Panc1 (cell line): ENCODE data around the gene PSIP1. TPM values are rescaled to one million over a fixed set of nuclear protein-coding genes. Genes with fewer than 3 reads are reported as not detected.

Experiments used
- ATAC-seq: fragments of 200-7000 bp; cut with Tn5 transposase; 2 replicates; pipeline ENCODE4 v1.9.1; 2020; ENCODE audit warnings: mild to moderate bottlenecking, moderate library complexity
- BruUV-seq: library from RNA; stranded (reverse); fragments of 400-500 nt; replicated peaks from 2 replicates; lab custom pipeline; 2021; lab: Mats Ljungman, UMichigan
- CTCF ChIA-PET: fragments of 300-600 bp; sonication (Branson Sonifier 250); formaldehyde crosslinking; loops from one replicate; lab custom pipeline; 2022; ENCODE audit warnings: antibody characterized with exemption; lab: Charles Lee
- POLR2A ChIA-PET: fragments of 300-600 bp; sonication (Branson Sonifier 250); formaldehyde crosslinking; loops from one replicate; lab custom pipeline; 2022; ENCODE audit warnings: antibody characterized with exemption; lab: Charles Lee
- DNase-seq: peaks from one replicate; pipeline ENCODE4 v3.0.0-alpha.2; 2010; ENCODE audit warnings: low read depth, low spot score
- H3K27ac ChIP-seq: 2 replicates; pipeline ENCODE4 v1.5.1; 2011; ENCODE audit warnings: mild to moderate bottlenecking, low read length, inconsistent platforms
- H3K27me3 ChIP-seq: fragments of 200-500 bp; sonication (Bioruptor generic); 2 replicates; pipeline ENCODE4 v1.6.0; 2014; ENCODE audit warnings: low read length, inconsistent platforms; ENCODE audit not compliant: control insufficient read depth, insufficient read depth
- H3K36me3 ChIP-seq: fragments of 200-500 bp; sonication (Bioruptor generic); 2 replicates; pipeline ENCODE4 v1.5.1; 2014; ENCODE audit warnings: inconsistent platforms, mild to moderate bottlenecking, low read length, moderate library complexity; ENCODE audit not compliant: control insufficient read depth, insufficient read depth
- H3K4me1 ChIP-seq: 2 replicates; pipeline ENCODE4 v1.5.1; 2011; ENCODE audit warnings: inconsistent platforms, mild to moderate bottlenecking, low read length, moderate library complexity; ENCODE audit not compliant: control insufficient read depth, insufficient read depth
- H3K4me3 ChIP-seq, 2 experiments: 2 replicates each; pipeline ENCODE4 v1.5.1; 2011 to 2012; ENCODE audit warnings: low read depth in 2 of 2, low read length in 2 of 2, mild to moderate bottlenecking in 2 of 2, inconsistent platforms in 1 of 2, moderate library complexity in 1 of 2
- H3K9me3 ChIP-seq: fragments of 200-500 bp; sonication (Bioruptor generic); 2 replicates; pipeline ENCODE4 v1.5.1; 2014; ENCODE audit warnings: low read depth, mild to moderate bottlenecking, inconsistent platforms, low read length, moderate library complexity; ENCODE audit not compliant: control insufficient read depth, insufficient read depth
- POLR2AphosphoS5 ChIP-seq: IDR thresholded peaks from 2 replicates; pipeline ENCODE4 v1.6.1; 2012; ENCODE audit warnings: mild to moderate bottlenecking, low read depth, low read length, moderate library complexity
- REST ChIP-seq, 2 experiments: IDR thresholded peaks; 2 replicates each; pipeline ENCODE4 v1.6.1; 2011 to 2012; ENCODE audit warnings: low read depth in 2 of 2, control low read depth in 1 of 2, low read length in 1 of 2, mild to moderate bottlenecking in 1 of 2, moderate library complexity in 1 of 2; ENCODE audit not compliant: insufficient read depth in 1 of 2
- SIN3A ChIP-seq: IDR thresholded peaks from 2 replicates; pipeline ENCODE4 v1.6.1; 2012; ENCODE audit warnings: low read depth, mild to moderate bottlenecking, low read length, moderate library complexity, borderline replicate concordance; ENCODE audit not compliant: insufficient read depth
- TCF7L2 ChIP-seq: IDR thresholded peaks from 2 replicates; pipeline ENCODE4 v1.6.1; 2011; ENCODE audit warnings: mild to moderate bottlenecking, low read depth, low read length, inconsistent platforms
- in situ Hi-C: cut with HindIII; loops from 2 replicates; pipeline ENCODE4 v1.10.0; 2016; ENCODE audit warnings: low sequenced_read_pairs, low pct_unique_long_range_greater_than_20kb
- intact Hi-C: fragments of 100-400 bp; cut with micrococcal nuclease; formaldehyde crosslinking; loops from one replicate; pipeline ENCODE4 v1.10.0; 2022; ENCODE audit not compliant: unreplicated experiment
- total RNA-seq: library from RNA; stranded (reverse); gene quantifications from one replicate; pipeline ENCODE4 v1.2.1, GENCODE V29; 2021; ENCODE audit not compliant: unreplicated experiment
- TF ChIP-seq, protein P1 (sequence below): fragments of 450-650 bp; IDR thresholded peaks from 2 replicates; pipeline ENCODE4 v1.5.1; 2017; ENCODE audit warnings: mild to moderate bottlenecking

Gene PSIP1
- total RNA-seq, 1 experiment from 2014 or later: 30.4 TPM

GRCh38 chr9:15417626-15418025 is 93.1 kb downstream of the PSIP1 start:
- Histone ChIP-seq H3K9me3 (no peaks in the 10 kb centered on the region), H3K4me3 (no peak overlapping the region), H3K27ac (no peak overlapping the region), H3K4me1 (no peaks in the 10 kb centered on the region), H3K36me3 (no peaks in the 10 kb centered on the region), H3K27me3 (no peaks in the 10 kb centered on the region)
- BruUV-seq: no TSS peak
- TF ChIP-seq TCF7L2: no peak
- no peak for TF ChIP-seq SIN3A
- TF ChIP-seq REST (IDR thresholded peaks at IDR 0.05; ENCODE audit: insufficient read depth in 1 of 2, low read depth in 2 of 2, low read length in 1 of 2): no peak
- no peak for TF ChIP-seq POLR2AphosphoS5
- TF ChIP-seq, protein P1, sequence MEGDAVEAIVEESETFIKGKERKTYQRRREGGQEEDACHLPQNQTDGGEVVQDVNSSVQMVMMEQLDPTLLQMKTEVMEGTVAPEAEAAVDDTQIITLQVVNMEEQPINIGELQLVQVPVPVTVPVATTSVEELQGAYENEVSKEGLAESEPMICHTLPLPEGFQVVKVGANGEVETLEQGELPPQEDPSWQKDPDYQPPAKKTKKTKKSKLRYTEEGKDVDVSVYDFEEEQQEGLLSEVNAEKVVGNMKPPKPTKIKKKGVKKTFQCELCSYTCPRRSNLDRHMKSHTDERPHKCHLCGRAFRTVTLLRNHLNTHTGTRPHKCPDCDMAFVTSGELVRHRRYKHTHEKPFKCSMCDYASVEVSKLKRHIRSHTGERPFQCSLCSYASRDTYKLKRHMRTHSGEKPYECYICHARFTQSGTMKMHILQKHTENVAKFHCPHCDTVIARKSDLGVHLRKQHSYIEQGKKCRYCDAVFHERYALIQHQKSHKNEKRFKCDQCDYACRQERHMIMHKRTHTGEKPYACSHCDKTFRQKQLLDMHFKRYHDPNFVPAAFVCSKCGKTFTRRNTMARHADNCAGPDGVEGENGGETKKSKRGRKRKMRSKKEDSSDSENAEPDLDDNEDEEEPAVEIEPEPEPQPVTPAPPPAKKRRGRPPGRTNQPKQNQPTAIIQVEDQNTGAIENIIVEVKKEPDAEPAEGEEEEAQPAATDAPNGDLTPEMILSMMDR: no peak
- CTCF ChIA-PET: no interaction called here
- no peak for DNase-seq
- intact Hi-C loops (loop anchor here (5.0 kb wide), 1 partner anchor 205 kb away; no protein-coding TSS in a partner anchor), in situ Hi-C loops (no loop called here)
- POLR2A ChIA-PET: no interaction called here
- no peak for ATAC-seq

GRCh38 chr9:15416880-15417279 is 93.9 kb downstream of the PSIP1 start:
- no peak for ATAC-seq
- no TSS peak for BruUV-seq
- H3K4me3 ChIP-seq: no peak overlapping the region
- ChIA-PET POLR2A (no interaction called here), CTCF (no interaction called here)
- H3K4me1 ChIP-seq: no peaks in the 10 kb centered on the region
- DNase-seq: no peak
- H3K27ac ChIP-seq: no peak overlapping the region
- H3K27me3 ChIP-seq: no peaks in the 10 kb centered on the region
- no peaks in the 10 kb centered on the region for H3K36me3 ChIP-seq
- in situ Hi-C loops: no loop called here
- no peaks in the 10 kb centered on the region for H3K9me3 ChIP-seq
- intact Hi-C loops: loop anchor here (5.0 kb wide), 1 partner anchor 205 kb away; no protein-coding TSS in a partner anchor
- TF ChIP-seq, protein P1: peak; percentile 24; the same call in 1 of the 2 replicates
- TF ChIP-seq TCF7L2 (no peak), SIN3A (no peak), REST (IDR thresholded peaks at IDR 0.05; ENCODE audit: insufficient read depth in 1 of 2, low read depth in 2 of 2, low read length in 1 of 2) (no peak)

Other genes starting within 250 kb of the PSIP1 start
- gene TTC39B, start 203.8 kb downstream of the PSIP1 start, total RNA-seq: 1.6 TPM
- gene SNAPC3, start 88.1 kb downstream of the PSIP1 start, total RNA-seq: 11.5 TPM
- 1.5 TPM for gene CCDC171, start 42.1 kb upstream of the PSIP1 start, total RNA-seq